Astrocyte (in vitro differentiated cells and primary cell): ENCODE results near the gene CMIP. TPM values are rescaled to one million over a fixed set of nuclear protein-coding genes. Genes with fewer than 3 reads are reported as not detected.

Experiments
- DNase-seq: peaks from one replicate; pipeline ENCODE4 v3.0.0-alpha.2; 2010; ENCODE audit warnings: low read depth
- FAIRE-seq: peaks from 2 replicates; lab custom pipeline; 2011; peaks lifted over from hg19 to GRCh38; lab: Jason Lieb, UNC
- H2AFZ ChIP-seq: 2 replicates; pipeline ENCODE4 v1.6.0; 2012; ENCODE audit warnings: low read depth, low read length, inconsistent platforms
- H3K27ac ChIP-seq: 2 replicates; pipeline ENCODE4 v1.5.1; 2011; ENCODE audit warnings: low read depth, low read length, inconsistent platforms
- H3K27me3 ChIP-seq: 2 replicates; pipeline ENCODE4 v1.6.0; 2011; ENCODE audit warnings: low read length, inconsistent platforms; ENCODE audit not compliant: insufficient read depth
- H3K36me3 ChIP-seq: 2 replicates; pipeline ENCODE4 v1.5.1; 2011; ENCODE audit warnings: low read length, inconsistent platforms; ENCODE audit not compliant: insufficient read depth
- H3K4me1 ChIP-seq: 2 replicates; pipeline ENCODE4 v1.5.1; 2011; ENCODE audit warnings: low read length, inconsistent platforms; ENCODE audit not compliant: insufficient read depth
- H3K4me2 ChIP-seq: 2 replicates; pipeline ENCODE4 v1.6.0; 2012; ENCODE audit warnings: low read length, inconsistent platforms
- H3K4me3 ChIP-seq: 2 replicates; pipeline ENCODE4 v1.5.1; 2011; ENCODE audit warnings: low read depth, mild to moderate bottlenecking, low read length, inconsistent platforms; ENCODE audit not compliant: insufficient read depth
- H3K79me2 ChIP-seq: 2 replicates; pipeline ENCODE4 v1.6.0; 2012; ENCODE audit warnings: mild to moderate bottlenecking, low read length, inconsistent platforms; ENCODE audit not compliant: insufficient read depth
- H3K9ac ChIP-seq: 2 replicates; pipeline ENCODE4 v1.6.0; 2012; ENCODE audit warnings: mild to moderate bottlenecking, low read length, inconsistent platforms
- H3K9me3 ChIP-seq: 2 replicates; pipeline ENCODE4 v1.5.1; 2012; ENCODE audit warnings: low read depth, mild to moderate bottlenecking, low read length, inconsistent platforms; ENCODE audit not compliant: insufficient read depth
- H4K20me1 ChIP-seq: 2 replicates; pipeline ENCODE4 v1.6.0; 2012; ENCODE audit warnings: low read length, inconsistent platforms; ENCODE audit not compliant: insufficient read depth
- H3K27ac Mint-ChIP-seq: one replicate; pipeline ENCODE4 v1.8.0; 2021; ENCODE audit warnings: mild to moderate bottlenecking, mixed read lengths; ENCODE audit not compliant: unreplicated experiment
- H3K27me3 Mint-ChIP-seq: one replicate; pipeline ENCODE4 v1.8.0; 2021; ENCODE audit warnings: low read depth, mixed read lengths; ENCODE audit not compliant: unreplicated experiment
- H3K36me3 Mint-ChIP-seq: one replicate; pipeline ENCODE4 v1.8.0; 2021; ENCODE audit warnings: low read depth, mixed read lengths; ENCODE audit not compliant: unreplicated experiment
- H3K4me1 Mint-ChIP-seq: one replicate; pipeline ENCODE4 v1.8.0; 2021; ENCODE audit warnings: low read depth, mixed read lengths; ENCODE audit not compliant: unreplicated experiment
- H3K4me3 Mint-ChIP-seq: one replicate; pipeline ENCODE4 v1.8.0; 2021; ENCODE audit warnings: mild to moderate bottlenecking, moderate library complexity, mixed read lengths; ENCODE audit not compliant: unreplicated experiment
- H3K9me3 Mint-ChIP-seq: one replicate; pipeline ENCODE4 v1.8.0; 2021; ENCODE audit warnings: mild to moderate bottlenecking, mixed read lengths; ENCODE audit not compliant: unreplicated experiment
- EZH2 ChIP-seq: IDR thresholded peaks from 2 replicates; pipeline ENCODE4 v1.6.1; 2012; ENCODE audit warnings: mild to moderate bottlenecking, low read length, inconsistent platforms; ENCODE audit not compliant: insufficient read depth
- total RNA-seq: library from RNA; stranded (reverse); gene quantifications from 2 replicates; pipeline ENCODE4 v1.2.1, GENCODE V29; 2021
- TF ChIP-seq, protein P1 (sequence below): IDR thresholded peaks from 2 replicates; pipeline ENCODE4 v1.5.1; 2011; ENCODE audit warnings: low read depth, mild to moderate bottlenecking, inconsistent platforms, low read length, moderate library complexity; ENCODE audit not compliant: insufficient read depth

The CMIP gene
- total RNA-seq, 1 donor from 2014 or later: 71.5 TPM

DNA sequence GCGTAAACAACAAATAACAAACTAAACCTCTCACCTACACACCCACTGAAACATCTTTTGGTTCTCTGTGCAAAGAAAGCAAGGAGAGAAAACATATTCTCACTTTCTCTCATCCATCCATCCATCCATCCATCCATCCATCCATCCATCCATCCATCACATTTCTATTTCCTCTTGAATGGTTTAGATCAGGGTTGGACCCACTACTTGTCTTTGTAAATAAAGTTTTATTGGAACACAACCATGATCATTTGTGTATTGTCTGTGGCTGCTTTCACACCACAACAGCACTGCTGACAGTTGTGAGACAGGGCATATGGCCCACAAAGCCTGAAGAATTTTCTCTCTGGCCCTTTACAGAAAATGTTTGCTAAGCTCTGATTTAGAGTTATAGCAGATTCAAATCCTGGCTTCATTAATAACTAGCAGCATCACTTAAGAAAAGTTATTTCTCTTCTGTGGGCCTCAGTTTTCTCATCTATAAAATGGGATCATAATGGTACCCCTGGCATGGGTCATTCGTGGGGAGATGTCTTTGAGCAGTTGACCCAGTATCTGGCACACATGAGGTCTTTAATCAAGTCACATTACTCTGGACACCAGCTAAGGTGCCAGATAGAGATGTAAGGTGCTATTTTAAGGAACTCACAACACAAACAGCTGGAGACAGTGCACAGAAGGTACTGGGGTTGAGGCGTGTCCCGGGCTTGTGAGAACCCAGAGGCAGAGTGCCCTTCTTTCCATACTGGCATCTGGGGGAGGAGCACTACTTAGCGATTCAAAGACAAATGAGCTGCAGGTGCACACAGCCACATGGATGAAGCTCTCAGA lies 146.3 kb downstream of the CMIP start:
- no peaks in the 10 kb centered on the region for H3K4me1 ChIP-seq
- H3K27me3 ChIP-seq: no peaks in the 10 kb centered on the region
- TF ChIP-seq, protein P1, sequence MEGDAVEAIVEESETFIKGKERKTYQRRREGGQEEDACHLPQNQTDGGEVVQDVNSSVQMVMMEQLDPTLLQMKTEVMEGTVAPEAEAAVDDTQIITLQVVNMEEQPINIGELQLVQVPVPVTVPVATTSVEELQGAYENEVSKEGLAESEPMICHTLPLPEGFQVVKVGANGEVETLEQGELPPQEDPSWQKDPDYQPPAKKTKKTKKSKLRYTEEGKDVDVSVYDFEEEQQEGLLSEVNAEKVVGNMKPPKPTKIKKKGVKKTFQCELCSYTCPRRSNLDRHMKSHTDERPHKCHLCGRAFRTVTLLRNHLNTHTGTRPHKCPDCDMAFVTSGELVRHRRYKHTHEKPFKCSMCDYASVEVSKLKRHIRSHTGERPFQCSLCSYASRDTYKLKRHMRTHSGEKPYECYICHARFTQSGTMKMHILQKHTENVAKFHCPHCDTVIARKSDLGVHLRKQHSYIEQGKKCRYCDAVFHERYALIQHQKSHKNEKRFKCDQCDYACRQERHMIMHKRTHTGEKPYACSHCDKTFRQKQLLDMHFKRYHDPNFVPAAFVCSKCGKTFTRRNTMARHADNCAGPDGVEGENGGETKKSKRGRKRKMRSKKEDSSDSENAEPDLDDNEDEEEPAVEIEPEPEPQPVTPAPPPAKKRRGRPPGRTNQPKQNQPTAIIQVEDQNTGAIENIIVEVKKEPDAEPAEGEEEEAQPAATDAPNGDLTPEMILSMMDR: no peak
- no peak for TF ChIP-seq EZH2
- FAIRE-seq (no peak), DNase-seq (no peak)
- H3K79me2 ChIP-seq: peaks cover 56% of the 10 kb centered on the region
- H4K20me1 ChIP-seq: peaks cover 81% of the 10 kb centered on the region
- Mint-ChIP-seq H3K9me3 (peaks cover under 1% of the 10 kb centered on the region), H3K4me1 (peaks cover 24% of the 10 kb centered on the region), H3K36me3 (peaks cover 5% of the 10 kb centered on the region), H3K27me3 (no peaks in the 10 kb centered on the region), H3K4me3 (no peak overlapping the region), H3K27ac (no peak overlapping the region)
- no peaks in the 10 kb centered on the region for H3K36me3 ChIP-seq
- no peak overlapping the region for H3K4me2 ChIP-seq
- H3K4me3 ChIP-seq: no peak overlapping the region
- H3K9me3 ChIP-seq: no peaks in the 10 kb centered on the region
- no peak overlapping the region for H2AFZ ChIP-seq
- H3K9ac ChIP-seq: no peak overlapping the region
- H3K27ac ChIP-seq: no peak overlapping the region

DNA sequence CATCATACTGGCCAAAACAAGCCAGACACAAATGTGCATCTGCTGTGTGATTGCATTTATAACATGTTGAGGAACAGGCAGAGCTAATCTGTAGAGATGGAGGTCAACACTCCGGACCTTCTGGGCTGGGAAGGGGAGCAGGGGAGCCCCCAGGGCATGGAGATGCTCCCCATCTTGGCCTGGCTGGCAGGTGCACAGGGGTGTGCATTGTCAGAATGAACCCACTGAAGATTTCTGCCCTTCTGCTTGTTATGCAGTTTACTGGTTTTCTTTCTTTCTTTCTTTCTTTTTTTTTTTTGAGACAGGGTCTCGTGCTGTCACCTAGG lies 146.9 kb downstream of the CMIP start:
- Histone ChIP-seq H4K20me1 (peaks cover 81% of the 10 kb centered on the region), H3K27ac (no peak overlapping the region), H3K79me2 (peaks cover 52% of the 10 kb centered on the region), H2AFZ (no peak overlapping the region), H3K9me3 (no peaks in the 10 kb centered on the region), H3K4me2 (no peak overlapping the region), H3K36me3 (no peaks in the 10 kb centered on the region), H3K27me3 (no peaks in the 10 kb centered on the region), H3K4me3 (no peak overlapping the region), H3K4me1 (no peaks in the 10 kb centered on the region), H3K9ac (no peak overlapping the region)
- DNase-seq (no peak), FAIRE-seq (no peak)
- peaks cover 18% of the 10 kb centered on the region for H3K4me1 Mint-ChIP-seq
- TF ChIP-seq EZH2: no peak
- TF ChIP-seq, protein P1: no peak
- H3K36me3 Mint-ChIP-seq: peaks cover 5% of the 10 kb centered on the region
- no peaks in the 10 kb centered on the region for H3K9me3 Mint-ChIP-seq
- no peak overlapping the region for H3K27ac Mint-ChIP-seq
- H3K4me3 Mint-ChIP-seq: no peak overlapping the region
- no peaks in the 10 kb centered on the region for H3K27me3 Mint-ChIP-seq

DNA sequence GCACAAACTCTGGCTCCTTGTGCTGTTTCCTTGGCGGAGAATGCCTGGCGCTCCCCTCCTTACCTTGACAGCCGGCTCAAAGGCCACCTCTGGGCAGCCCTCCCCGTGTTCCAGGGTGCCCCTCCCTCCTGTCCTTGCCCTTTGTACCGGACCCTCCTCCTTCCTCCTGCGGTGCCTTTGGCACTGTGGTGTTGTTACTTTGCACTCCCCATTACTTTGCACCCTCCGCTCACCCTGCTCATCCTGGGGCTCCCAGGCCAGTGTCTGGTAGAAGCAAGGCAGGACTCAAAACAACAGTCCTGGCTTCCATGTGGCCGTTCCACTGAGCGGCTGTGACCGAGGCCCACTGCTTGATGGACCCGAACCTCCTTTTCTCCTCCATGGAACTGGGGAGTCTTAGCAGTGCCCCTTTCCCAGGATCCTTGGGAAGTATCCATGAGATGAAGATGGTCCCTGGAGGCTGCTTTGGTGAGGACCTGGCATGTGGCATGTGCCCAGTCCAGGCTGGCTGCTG lies 147.8 kb downstream of the CMIP start:
- Histone ChIP-seq H3K9ac (no peak overlapping the region), H3K4me3 (no peak overlapping the region), H3K9me3 (no peaks in the 10 kb centered on the region), H2AFZ (no peak overlapping the region), H3K4me2 (no peak overlapping the region), H3K36me3 (no peaks in the 10 kb centered on the region), H3K27me3 (no peaks in the 10 kb centered on the region), H4K20me1 (peaks cover 81% of the 10 kb centered on the region), H3K4me1 (no peaks in the 10 kb centered on the region), H3K79me2 (peaks cover 51% of the 10 kb centered on the region), H3K27ac (no peak overlapping the region)
- FAIRE-seq (no peak), DNase-seq (no peak)
- TF ChIP-seq, protein P1: no peak
- no peak for TF ChIP-seq EZH2
- peaks cover 5% of the 10 kb centered on the region for H3K36me3 Mint-ChIP-seq
- no peaks in the 10 kb centered on the region for H3K9me3 Mint-ChIP-seq
- peaks cover 10% of the 10 kb centered on the region for H3K4me1 Mint-ChIP-seq
- no peaks in the 10 kb centered on the region for H3K27me3 Mint-ChIP-seq
- H3K27ac Mint-ChIP-seq: no peak overlapping the region
- H3K4me3 Mint-ChIP-seq: no peak overlapping the region
